Activated CD4-positive, alpha-beta T cell treated with anti-CD3 and anti-CD28 coated beads, Interleukin-10, Interleukin-2, amounts not matched to agents 100 ng/mL and 50 ng/mL, durations not matched to agents 16 hours and 8 hours (primary cell): Measurements from ENCODE around the gene CACNB1.

Experiments used
- DNase-seq: peaks from one replicate; pipeline ENCODE4 v3.0.0-alpha.2; 2020

Gene CACNB1

GRCh38 chr17:39225308-39225958, 28.0 kb upstream of the CACNB1 start, which contains the start of gene STAC2:
Gene STAC2, minus strand, starts transcription at chr17:39225945. Its CDS starts 443 bp downstream, at chr17:39225502.
- DNase-seq, result no peak

DNA sequence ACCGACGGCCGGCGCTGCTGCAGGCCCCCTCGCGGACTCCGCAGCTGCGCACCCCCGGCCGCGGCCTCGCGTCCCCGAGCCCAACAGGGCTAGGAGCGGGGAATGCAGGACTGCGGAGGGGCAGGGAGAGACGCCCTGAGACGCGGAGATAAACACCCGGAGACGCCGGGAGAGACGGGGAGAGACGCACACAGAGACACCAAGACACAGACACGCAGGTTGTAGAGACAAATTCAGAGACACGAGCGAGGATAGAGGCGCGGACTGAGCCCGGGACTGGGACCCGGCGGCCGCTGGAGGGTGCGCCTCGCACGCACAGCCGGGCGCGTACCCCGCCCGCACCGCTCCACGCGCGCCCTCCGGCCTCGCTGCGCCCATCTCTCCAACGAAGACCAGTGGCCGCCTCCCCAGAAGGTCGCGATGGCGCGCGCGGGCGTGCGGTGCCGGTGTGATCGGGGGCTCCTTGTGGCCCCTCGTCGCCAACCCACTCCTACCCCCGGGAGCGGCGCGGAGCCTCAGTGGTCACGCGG, 27.4 kb upstream of the CACNB1 start:
- DNase-seq, result no peak

DNA sequence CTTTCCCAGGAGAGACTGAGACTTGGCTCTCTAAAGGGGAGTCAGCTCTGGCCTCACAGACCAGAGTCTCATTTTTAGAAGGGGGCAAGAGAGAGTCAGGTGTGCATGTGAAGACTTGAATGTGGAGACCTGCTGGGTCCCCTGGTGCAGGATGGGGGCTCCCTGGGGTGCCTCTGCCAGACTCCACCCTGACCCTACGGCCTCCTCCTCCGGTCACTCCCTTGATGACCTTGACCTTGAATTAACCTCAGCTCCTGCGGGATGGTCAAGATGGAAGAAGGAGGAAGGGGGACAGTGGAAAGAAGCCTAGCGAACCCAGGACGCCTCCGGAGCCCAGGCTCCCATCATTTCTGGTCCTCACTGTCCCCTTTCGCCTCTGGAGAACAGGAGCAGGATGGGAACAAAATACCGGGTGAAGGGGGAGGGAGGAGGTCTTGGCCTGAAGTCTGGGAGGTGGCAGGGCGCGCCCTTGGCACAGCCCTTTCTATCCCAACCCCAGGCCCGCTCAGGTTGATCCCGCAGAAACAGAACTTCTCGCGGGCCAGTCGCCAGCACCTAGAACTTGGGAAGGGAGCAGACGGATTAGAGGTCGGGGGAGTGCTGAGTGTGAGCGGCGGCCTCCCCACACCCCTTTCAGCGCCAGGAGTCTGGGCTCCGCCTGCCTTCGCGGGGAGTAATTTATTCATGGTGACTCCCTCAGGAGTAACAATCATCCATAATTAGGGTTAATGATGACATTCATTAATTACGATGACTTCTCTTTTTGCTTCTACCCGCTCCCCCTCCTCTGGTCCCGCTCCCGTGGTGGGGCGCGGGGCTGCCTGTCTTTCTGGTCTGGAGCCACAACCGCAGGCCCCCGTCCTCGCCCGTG, 26.7 kb upstream of the CACNB1 start:
- no peak for DNase-seq

GRCh38 chr17:39222866-39223834, 25.7 kb upstream of the CACNB1 start:
- no peak for DNase-seq

DNA sequence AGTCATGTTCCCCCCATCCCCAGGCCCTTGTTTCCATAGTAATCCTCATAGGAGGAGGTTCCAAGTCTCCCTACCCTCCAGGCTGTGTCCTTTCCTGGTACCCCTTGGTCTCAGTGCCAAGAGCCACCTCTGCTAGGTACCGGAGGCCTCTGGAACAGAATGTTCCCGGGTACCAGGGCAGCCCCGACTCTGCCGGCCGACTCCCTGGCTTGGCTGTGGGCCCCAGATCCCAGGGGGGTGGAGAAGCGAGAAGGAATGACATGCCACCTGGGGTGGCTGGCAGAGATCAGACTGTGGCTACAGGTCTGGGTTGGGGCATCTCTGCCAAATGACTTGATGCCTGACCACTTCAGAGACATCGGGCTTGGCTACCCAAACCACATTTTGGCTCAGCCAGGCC, 24.7 kb upstream of the CACNB1 start:
- no peak for DNase-seq

GRCh38 chr17:39221572-39221971, 24.1 kb upstream of the CACNB1 start:
- DNase-seq, result no peak

- no peak for DNase-seq
These were observed 22.2 kb upstream of the CACNB1 start for GRCh38 chr17:39219647-39220154.

DNA sequence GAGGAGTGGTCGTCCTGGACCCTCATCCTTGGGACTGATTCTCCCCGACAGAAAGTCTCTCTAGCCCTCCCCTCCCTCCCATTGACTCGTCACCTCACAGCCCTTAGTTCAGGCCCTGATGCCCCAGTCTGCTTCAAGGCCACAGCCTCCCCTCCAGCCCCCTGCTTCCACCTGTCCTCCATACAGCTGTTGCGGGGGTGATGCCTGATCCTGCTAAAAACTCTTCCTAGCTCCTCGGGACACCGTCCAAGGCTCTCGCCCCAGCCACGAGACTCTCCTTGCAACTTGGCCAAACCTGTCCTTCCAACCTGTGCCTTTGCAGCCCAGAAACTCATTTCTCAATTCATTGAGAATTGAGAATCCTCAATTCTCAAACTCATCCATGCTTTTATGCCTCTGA, 21.4 kb upstream of the CACNB1 start:
- no peak for DNase-seq

DNA sequence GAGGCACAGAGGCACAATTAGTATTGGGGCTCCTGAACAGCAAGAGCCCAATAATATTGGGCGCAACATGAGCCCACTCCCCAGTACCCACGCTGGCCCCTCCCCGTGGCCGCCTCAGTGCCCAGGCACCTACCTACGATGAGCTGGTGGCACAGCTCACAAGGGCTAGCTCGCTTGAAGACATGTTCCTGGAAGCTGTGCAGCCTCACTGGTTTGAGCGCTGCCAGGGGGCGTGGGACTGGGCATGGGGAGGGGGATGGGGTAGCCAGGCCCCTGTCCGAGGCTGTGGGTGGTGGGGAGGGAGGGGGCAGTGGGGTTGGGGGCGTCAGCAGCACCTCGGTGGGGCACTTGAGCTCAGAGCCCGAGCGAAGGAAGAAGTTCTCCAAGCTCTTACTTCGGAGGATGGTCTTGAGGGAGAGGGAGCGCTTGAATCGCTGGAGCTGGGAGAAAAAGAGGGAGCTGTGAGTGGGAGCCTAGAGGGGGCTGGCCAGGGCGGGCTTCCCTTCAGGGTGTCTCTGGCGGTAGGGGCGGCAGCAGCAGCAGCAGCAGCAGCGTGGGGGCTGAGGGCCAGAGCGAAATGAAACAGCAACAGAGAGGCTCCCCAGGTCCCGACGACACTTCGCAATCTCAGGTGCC, 20.4 kb upstream of the CACNB1 start:
- no peak for DNase-seq

- no peak for DNase-seq
These were observed 16.4 kb upstream of the CACNB1 start for GRCh38 chr17:39213852-39214251.

DNA sequence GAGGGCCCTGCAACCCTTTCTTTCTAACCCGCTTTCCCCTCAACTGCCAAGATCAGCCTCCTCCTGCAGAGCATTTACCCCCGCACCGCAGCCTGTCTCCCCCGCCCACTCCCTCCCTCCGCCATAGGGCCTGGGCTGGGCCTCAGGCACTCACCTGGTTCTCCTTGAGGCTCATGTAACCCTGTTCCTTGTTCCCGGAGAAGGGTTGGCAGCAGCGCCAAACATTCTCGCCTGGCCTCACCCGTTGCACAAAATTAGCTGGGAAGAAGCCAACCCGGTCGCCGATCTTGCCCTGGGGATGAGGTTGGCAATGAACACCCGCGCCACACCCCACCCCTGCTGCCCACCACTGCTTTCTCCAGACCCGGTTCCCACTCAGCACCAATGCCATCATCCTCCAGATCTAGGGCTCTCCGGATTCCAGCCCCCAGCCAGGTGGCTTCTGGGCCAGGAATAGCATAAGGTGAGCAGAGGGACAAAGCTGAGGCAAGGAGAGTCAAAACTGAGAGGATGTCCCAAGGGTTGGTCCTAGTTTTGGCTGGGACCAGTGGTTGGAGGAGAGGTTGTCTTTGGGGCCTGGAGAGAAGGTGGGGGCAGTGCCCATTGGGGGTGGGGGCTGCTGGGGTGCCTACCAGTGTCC, 15.5 kb upstream of the CACNB1 start:
- DNase-seq, result no peak

DNA sequence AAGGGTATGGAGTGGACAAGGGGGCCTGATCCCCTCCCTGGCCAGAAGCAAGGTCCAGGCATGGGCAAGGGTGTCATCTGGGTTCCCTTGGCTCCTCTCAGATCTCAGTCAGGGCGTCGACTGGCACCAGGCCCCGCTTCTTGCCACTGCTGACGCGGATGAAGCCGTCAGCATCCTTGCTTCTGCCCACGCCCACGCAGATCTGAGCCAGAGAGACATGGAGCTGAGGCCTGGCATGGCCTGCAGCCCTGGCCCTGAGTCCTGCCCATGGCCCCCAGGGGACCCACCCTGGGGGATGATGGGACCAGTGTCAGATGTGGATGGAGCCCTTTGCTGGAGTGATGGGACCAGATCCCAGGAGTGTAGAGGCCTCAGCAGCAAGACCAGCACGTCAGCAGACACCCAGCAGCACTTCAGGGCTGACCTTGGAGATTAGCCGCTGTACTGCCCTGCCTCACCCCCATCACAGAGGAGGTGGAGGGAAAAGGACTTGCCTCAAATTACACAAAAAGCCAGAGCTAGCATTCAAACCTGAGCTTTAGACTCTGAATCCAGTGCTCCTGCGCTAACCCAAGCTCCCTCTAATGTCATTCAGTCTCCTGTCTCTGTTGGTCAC, 14.8 kb upstream of the CACNB1 start:
- DNase-seq, result no peak

DNA sequence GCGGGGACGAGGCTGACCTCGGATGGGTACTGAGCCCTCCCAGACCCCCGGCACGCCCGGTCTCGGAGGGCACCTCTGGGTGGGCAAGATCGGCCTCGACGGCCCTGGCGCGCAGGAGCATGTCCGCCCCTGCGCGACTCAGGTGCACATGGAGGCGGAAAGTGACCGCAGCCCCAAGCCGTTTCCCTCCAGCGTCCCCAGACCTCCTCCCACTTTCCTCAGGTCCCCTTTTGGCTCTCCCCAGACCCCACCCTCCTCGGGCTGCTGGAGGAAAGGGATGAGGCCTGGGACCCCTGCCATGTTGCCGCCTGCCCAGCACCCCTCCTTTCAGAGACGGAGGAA, 12.6 kb upstream of the CACNB1 start:
- no peak for DNase-seq

- no peak for DNase-seq
These were observed 12.0 kb upstream of the CACNB1 start for GRCh38 chr17:39209317-39210092.

DNA sequence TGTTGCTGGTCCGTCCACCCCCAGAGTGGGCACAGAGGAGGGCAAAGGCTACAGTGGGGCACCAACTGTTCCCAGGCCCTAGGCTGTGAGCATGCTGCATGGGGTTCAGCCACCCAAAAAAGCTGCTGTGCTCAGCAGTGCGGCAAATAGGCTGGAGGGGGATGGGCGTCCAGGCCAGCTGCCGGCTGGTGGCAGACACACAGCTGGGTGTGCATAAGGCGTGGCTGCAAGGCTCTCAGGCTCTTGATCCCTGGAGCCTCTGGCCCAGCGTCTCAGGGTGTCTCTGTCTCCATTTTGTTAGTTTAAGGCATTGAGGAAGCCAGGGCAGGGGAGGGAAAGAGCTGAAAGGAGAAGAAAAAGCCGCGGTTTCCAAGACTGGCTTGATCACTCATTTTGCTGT, 11.4 kb upstream of the CACNB1 start:
- DNase-seq, result no peak

DNA sequence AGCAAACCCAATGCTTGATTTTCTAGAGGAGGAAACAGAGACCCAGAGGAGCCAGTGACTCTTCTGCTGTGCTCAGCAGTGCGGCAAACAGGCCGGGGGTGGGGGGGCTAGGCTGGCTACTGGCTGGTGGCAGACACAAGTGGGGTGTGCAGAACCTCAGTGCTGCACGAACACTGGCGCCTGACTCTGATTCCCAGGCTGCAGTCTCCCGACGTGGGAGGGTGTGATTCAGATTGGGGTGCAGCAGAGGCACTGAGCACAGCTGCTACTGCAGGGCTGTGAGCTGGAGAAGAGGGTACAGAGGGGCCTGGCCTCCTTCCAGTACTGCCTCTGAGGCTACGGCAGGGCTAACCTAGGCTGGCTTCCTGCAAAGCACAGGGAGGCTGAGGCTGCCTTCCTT, 10.7 kb upstream of the CACNB1 start:
- DNase-seq, result no peak

- no peak for DNase-seq
These were observed 7.7 kb upstream of the CACNB1 start for GRCh38 chr17:39205112-39205526.

DNA sequence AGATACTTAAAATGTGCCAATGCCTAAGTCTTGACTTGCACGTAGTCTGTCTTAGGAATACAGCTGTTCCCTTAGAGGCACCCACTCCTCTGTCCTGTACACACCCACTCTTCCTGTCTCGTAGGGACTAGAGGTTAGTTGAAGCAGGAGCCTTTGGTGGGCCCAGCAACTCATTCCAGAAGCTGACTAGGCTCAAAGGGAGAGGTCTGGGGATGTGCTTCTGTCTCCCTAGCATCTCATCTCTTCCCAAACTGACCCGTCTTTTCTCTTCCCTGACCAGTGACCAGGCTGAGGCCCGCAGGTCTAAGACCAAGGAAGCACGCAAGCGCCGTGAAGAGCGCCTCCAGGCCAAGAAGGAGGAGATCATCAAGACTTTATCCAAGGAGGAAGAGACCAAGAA, 6.8 kb upstream of the CACNB1 start:
- no peak for DNase-seq

DNA sequence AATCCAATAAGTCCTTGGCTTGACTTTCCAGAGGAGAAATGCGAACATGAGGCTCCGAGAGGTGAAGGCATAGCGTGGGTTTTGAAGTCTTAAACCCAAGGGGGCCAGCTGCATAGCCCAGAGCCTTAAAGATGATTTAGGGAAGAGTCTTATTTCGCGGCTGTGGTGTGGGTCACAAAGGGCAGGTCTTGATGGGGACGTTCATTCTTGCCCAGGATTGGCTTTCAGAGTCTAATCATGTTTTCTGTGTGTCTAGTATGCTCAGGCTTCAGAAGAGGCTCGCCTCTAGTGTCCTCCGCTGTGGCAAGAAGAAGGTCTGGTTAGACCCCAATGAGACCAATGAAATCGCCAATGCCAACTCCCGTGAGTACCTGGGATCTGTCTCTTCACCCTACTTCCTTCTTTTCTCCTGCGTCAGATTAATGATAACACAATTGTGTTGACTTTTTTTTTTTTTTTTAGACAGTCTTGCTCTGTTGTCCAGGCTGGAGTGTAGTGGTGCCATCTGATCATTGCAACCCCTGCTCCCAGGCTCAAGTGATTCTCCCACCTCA, 3.6 kb upstream of the CACNB1 start:
- DNase-seq, result no peak
